ENCODE results near the gene CEP170B. TPM values are rescaled to one million over a fixed set of nuclear protein-coding genes. Genes with fewer than 3 reads are reported as not detected.
"Not testable (repeated sequence)": the region's sequence is repeated elsewhere in the genome, so short reads cannot be mapped to it uniquely, and the experiment has no call there.

The CEP170B gene
- total RNA-seq, 3 donors from 2014 or later, result 10.1 to 14.8 (median 13.8) TPM

DNA sequence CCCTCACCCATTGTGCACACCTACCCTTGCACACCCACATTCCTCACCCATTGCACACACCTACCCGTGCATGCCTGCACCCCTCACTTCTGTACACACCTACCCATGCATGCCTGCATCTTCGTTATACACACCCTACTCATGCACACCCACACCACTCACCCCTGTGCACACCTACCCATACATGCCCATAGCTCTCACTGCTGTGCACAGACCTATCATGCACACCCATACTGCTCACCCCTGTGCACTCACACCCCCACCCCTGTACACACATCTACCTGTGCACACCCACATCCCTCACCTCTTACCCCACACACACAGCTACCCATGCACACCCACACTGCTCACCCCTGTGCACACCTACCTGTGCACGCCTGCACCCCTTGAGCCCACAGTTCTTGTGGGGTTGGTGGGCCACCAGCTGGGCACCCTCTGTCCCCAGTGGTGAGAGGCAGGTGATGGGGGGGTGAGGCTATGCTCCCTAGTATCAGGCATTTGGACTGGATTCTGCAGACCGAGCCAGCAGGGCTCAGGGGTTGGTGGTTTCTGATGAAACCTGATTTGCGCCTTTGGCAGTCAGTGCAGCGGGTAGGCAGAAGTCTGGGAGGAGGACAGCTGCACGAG, 15.6 kb downstream of the CEP170B start:
- no peak for TF ChIP-seq POLR2A (IDR thresholded peaks at IDR 0.05)
- TF ChIP-seq, protein P1, sequence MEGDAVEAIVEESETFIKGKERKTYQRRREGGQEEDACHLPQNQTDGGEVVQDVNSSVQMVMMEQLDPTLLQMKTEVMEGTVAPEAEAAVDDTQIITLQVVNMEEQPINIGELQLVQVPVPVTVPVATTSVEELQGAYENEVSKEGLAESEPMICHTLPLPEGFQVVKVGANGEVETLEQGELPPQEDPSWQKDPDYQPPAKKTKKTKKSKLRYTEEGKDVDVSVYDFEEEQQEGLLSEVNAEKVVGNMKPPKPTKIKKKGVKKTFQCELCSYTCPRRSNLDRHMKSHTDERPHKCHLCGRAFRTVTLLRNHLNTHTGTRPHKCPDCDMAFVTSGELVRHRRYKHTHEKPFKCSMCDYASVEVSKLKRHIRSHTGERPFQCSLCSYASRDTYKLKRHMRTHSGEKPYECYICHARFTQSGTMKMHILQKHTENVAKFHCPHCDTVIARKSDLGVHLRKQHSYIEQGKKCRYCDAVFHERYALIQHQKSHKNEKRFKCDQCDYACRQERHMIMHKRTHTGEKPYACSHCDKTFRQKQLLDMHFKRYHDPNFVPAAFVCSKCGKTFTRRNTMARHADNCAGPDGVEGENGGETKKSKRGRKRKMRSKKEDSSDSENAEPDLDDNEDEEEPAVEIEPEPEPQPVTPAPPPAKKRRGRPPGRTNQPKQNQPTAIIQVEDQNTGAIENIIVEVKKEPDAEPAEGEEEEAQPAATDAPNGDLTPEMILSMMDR (IDR thresholded peaks at IDR 0.05), result no peak
- no peak for TF ChIP-seq POLR2AphosphoS5 (IDR thresholded peaks at IDR 0.05)
- no peak overlapping the region for H3K4me3 ChIP-seq
- DNase-seq (ENCODE audit: low spot score in 2 of 2), result no peak
- no peaks in the 10 kb centered on the region for H3K4me1 ChIP-seq
- no peaks in the 10 kb centered on the region for H3K27me3 ChIP-seq
- no peaks in the 10 kb centered on the region for H3K9me3 ChIP-seq
- H3K27ac ChIP-seq, result no peak overlapping the region
- intact Hi-C loops (cut with DNase I; ENCODE audit: low total_unique reads), result no loop called here
- no peaks in the 10 kb centered on the region for H3K36me3 ChIP-seq

DNA sequence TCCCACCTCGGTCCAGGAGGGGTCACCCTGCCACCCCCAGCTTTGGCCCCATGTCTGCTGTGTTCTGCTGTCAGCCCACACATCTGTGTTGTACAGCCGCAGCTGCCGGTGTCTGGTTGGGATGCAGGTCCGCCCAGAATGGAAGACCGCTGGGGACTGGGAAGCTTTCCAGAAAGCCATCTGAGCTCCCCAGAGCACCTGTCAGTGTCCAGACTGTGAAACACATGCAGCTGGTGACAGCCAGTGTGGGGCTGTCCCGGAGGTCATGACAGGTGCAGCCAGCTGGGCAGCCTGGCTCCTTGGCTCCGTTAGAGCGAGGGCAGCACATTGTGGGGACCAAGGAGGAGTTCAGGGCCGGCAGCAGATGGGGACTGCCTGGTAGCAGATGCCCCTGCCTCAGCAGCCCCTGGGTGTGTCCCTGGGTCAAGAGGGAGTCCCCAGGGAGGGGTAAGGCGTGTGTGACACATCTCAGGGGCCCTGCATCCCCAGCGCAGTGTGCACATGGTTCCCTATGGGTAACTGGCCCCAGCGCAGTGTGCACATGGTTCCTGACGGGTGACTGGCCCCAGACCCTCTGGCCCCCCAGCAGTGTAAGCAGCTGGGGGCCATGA, 16.4 kb downstream of the CEP170B start:
- intact Hi-C loops (cut with DNase I; ENCODE audit: low total_unique reads), result no loop called here
- no peaks in the 10 kb centered on the region for H3K36me3 ChIP-seq
- TF ChIP-seq POLR2AphosphoS5 (IDR thresholded peaks at IDR 0.05) (no peak), POLR2A (IDR thresholded peaks at IDR 0.05) (no peak)
- TF ChIP-seq, protein P1 (IDR thresholded peaks at IDR 0.05), result no peak
- H3K27ac ChIP-seq, result no peak overlapping the region
- H3K27me3 ChIP-seq, result no peaks in the 10 kb centered on the region
- DNase-seq (ENCODE audit: low spot score in 2 of 2), result no peak
- H3K4me1 ChIP-seq, result no peaks in the 10 kb centered on the region
- no peak overlapping the region for H3K4me3 ChIP-seq
- H3K9me3 ChIP-seq, result no peaks in the 10 kb centered on the region

DNA sequence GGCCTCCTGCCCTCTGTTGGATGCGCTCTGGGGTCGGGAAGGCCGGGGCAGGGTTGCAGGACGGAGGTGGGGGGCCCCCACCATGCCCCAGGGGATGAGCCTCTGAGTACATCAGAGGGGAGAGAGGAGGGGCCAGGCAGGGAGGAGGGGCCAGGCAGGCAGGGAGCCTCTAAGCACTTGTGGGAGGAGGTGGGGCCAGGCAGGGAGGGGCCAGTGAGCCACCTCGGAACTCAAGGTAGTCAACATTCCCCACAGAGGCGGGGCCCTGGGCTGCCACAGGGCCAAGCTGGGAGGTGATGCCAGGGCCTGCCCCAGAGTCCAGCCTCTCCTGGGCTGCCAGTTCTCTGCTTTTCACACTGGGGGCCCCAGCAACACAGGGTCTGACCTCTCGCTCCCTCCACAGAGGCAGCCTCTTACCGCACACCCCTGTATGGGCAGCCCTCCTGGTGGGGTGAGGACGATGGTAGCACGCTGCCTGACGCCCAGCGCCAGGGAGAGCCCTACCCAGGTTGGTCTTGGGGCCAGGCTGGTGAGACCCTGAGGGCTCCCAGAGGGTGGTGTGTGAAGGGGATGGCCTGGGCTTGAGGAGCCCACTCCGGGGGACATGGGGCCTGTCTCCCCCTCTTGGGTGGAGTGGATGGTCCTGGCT, 17.4 kb downstream of the CEP170B start:
- H3K4me1 ChIP-seq, result no peaks in the 10 kb centered on the region
- H3K9me3 ChIP-seq, result no peaks in the 10 kb centered on the region
- no peaks in the 10 kb centered on the region for H3K36me3 ChIP-seq
- DNase-seq (ENCODE audit: low spot score in 2 of 2), result no peak
- no peaks in the 10 kb centered on the region for H3K27me3 ChIP-seq
- intact Hi-C loops (cut with DNase I; ENCODE audit: low total_unique reads), result no loop called here
- TF ChIP-seq POLR2A (IDR thresholded peaks at IDR 0.05), result no peak
- TF ChIP-seq, protein P1 (IDR thresholded peaks at IDR 0.05), result no peak
- no peak for TF ChIP-seq POLR2AphosphoS5 (IDR thresholded peaks at IDR 0.05)
- no peak overlapping the region for H3K27ac ChIP-seq
- no peak overlapping the region for H3K4me3 ChIP-seq

DNA sequence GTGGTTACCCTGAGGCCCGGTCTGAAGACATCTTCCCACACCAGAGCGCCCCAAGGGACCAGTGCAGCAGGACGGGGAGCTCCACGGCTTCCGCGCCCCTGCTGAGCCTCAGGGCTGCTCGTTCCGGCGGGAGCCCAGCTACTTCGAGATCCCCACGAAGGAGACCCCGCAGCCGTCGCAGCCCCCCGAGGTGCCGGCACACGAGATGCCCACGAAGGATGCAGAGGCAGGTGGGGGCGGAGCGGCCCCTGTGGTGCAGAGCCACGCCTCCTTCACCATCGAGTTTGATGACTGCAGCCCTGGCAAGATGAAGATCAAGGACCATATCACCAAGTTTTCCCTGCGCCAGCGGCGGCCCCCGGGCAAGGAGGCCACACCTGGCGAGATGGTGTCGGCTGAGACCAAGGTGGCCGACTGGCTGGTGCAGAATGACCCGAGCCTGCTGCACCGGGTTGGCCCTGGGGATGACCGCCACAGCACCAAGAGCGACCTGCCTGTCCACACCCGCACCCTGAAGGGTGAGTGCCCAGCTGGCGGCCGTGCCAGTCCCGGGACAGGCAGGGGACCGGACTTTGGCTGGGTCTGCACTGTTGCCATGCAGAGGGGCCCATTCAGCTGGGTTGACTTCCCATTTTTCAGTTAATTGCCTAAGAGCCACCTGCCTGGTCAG, 18.1 kb downstream of the CEP170B start:
- Histone ChIP-seq H3K4me3 (no peak overlapping the region), H3K4me1 (no peaks in the 10 kb centered on the region), H3K27ac (no peak overlapping the region), H3K36me3 (no peaks in the 10 kb centered on the region), H3K27me3 (no peaks in the 10 kb centered on the region), H3K9me3 (no peaks in the 10 kb centered on the region)
- no peak for DNase-seq (ENCODE audit: low spot score in 2 of 2)
- intact Hi-C loops (cut with DNase I; ENCODE audit: low total_unique reads), result no loop called here
- no peak for TF ChIP-seq POLR2AphosphoS5 (IDR thresholded peaks at IDR 0.05)

DNA sequence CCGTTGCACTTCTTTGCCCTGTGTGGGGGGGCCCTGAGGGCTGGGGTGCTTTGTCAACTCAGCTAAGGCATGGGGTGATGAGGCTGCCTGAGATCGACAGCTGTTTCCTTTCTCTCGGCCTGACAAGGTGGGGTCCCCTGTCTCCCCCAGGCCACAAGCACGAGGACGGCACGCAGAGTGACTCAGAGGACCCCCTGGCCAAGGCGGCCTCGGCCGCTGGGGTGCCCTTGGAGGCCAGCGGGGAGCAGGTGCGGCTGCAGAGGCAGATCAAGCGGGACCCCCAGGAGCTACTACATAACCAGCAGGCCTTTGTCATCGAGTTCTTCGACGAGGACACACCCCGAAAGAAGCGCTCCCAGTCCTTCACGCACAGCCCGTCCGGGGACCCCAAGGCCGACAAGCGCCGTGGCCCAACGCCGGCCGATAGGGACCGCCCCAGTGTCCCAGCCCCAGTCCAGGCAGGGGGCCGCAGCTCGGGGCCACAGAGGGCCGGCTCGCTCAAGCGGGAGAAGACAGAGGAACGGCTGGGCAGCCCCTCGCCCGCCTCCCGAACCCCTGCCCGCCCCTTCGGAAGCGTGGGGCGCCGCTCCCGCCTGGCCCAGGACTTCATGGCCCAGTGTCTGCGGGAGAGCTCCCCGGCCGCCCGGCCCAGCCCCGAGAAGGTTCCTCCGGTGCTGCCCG, 18.8 kb downstream of the CEP170B start:
- intact Hi-C loops (cut with DNase I; ENCODE audit: low total_unique reads), result no loop called here
- H3K27ac ChIP-seq, result no peak overlapping the region
- no peak for DNase-seq (ENCODE audit: low spot score in 2 of 2)
- TF ChIP-seq, protein P1 (IDR thresholded peaks at IDR 0.05), result no peak
- TF ChIP-seq POLR2A (IDR thresholded peaks at IDR 0.05) (no peak), POLR2AphosphoS5 (IDR thresholded peaks at IDR 0.05) (no peak)
- H3K27me3 ChIP-seq, result no peaks in the 10 kb centered on the region
- H3K4me1 ChIP-seq, result no peaks in the 10 kb centered on the region
- no peaks in the 10 kb centered on the region for H3K9me3 ChIP-seq
- no peak overlapping the region for H3K4me3 ChIP-seq
- H3K36me3 ChIP-seq, result no peaks in the 10 kb centered on the region

DNA sequence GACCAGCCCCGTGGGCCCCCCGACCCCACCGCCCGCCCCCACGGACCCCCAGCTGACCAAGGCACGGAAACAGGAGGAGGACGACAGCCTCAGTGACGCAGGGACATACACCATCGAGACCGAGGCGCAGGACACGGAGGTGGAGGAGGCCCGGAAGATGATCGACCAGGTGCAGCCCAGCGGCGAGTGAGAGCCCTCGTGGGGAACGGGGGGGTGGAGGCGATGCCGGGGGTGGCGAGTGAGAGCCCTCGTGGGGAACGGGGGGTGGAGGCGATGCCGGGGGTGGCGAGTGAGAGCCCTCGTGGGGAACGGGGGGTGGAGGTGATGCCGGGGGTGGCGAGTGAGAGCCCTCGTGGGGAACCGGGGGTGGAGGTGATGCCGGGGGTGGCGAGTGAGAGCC, 19.3 kb downstream of the CEP170B start:
- H3K27me3 ChIP-seq; DNase-seq (ENCODE audit: low spot score in 2 of 2); H3K9me3 ChIP-seq; H3K27ac ChIP-seq; H3K36me3 ChIP-seq; H3K4me3 ChIP-seq; H3K4me1 ChIP-seq; intact Hi-C loops (cut with DNase I; ENCODE audit: low total_unique reads): not testable (repeated sequence)
